Natural killer cell (primary cell): ENCODE results near the gene KCNQ1OT1. TPM values are rescaled to one million over a fixed set of nuclear protein-coding genes. Genes with fewer than 3 reads are reported as not detected.

ENCODE experiments used
- ATAC-seq, 3 donors: fragments of 150-1000 bp in 2 of 3; fragments of 200-7000 bp in 1 of 3; cut with Tn5 transposase; 1 replicate in 1 of 3; 2 replicates in 2 of 3; pipeline ENCODE4 v1.10.0; 2021; ENCODE audit warnings: mild to moderate bottlenecking in 2 of 3, moderate library complexity in 2 of 3
- DNase-seq, 2 donors: peaks; one replicate each; pipeline versions ENCODE4 v3.0.0 to v3.0.0-alpha.2; 2013 to 2021; ENCODE audit warnings: mixed read lengths in 1 of 2
- H3K27ac ChIP-seq: one replicate; pipeline ENCODE4 v1.5.1; 2013; ENCODE audit warnings: mild to moderate bottlenecking, low read length
- H3K27me3 ChIP-seq: one replicate; pipeline ENCODE4 v1.6.1; 2013; ENCODE audit warnings: low read length; ENCODE audit not compliant: control insufficient read depth, insufficient read depth
- H3K36me3 ChIP-seq: one replicate; pipeline ENCODE4 v1.6.1; 2013; ENCODE audit warnings: low read length; ENCODE audit not compliant: control insufficient read depth, insufficient read depth
- H3K4me1 ChIP-seq: one replicate; pipeline ENCODE4 v1.6.1; 2013; ENCODE audit warnings: low read length; ENCODE audit not compliant: control insufficient read depth, insufficient read depth
- H3K4me3 ChIP-seq: one replicate; pipeline ENCODE4 v1.5.1; 2013; ENCODE audit warnings: low read length
- H3K9me3 ChIP-seq: one replicate; pipeline ENCODE4 v1.6.1; 2013; ENCODE audit warnings: low read length; ENCODE audit not compliant: control insufficient read depth, insufficient read depth
- H3K27ac Mint-ChIP-seq, 2 donors: one replicate each; pipeline ENCODE4 v1.8.0; 2022; ENCODE audit warnings: mild to moderate bottlenecking in 2 of 2, mixed read lengths in 2 of 2, moderate library complexity in 1 of 2
- H3K27me3 Mint-ChIP-seq, 2 donors: one replicate each; pipeline ENCODE4 v1.8.0; 2022; ENCODE audit warnings: low read depth in 2 of 2, mixed read lengths in 2 of 2
- H3K36me3 Mint-ChIP-seq: one replicate; pipeline ENCODE4 v1.8.0; 2022; ENCODE audit warnings: mixed read lengths
- H3K4me1 Mint-ChIP-seq, 2 donors: one replicate each; pipeline ENCODE4 v1.8.0; 2022; ENCODE audit warnings: mixed read lengths in 2 of 2
- H3K4me3 Mint-ChIP-seq: one replicate; pipeline ENCODE4 v1.8.0; 2022; ENCODE audit warnings: mild to moderate bottlenecking, moderate library complexity, mixed read lengths
- H3K9me3 Mint-ChIP-seq, 2 donors: one replicate each; pipeline ENCODE4 v1.8.0; 2022; ENCODE audit warnings: mixed read lengths in 2 of 2
- WGBS: methylation state at CpG from one replicate; pipeline ENCODE4 v1.1.7; 2013; ENCODE audit warnings: missing lambda C conversion rate; ENCODE audit not compliant: insufficient coverage; 5-methylcytosine and 5-hydroxymethylcytosine counted together
- intact Hi-C: fragments of 100-400 bp; cut with micrococcal nuclease; formaldehyde crosslinking; loops from one replicate; pipeline ENCODE4 v1.14.2; 2022
- total RNA-seq, 4 donors: library from RNA; stranded (reverse); fragments of 120-200 nt in 1 of 4; gene quantifications; one replicate each; pipeline versions ENCODE4 v1.2.3 to v1.2.4, GENCODE V29; 2013 to 2022
- TF ChIP-seq, protein P1 (sequence below): fragments of 200-600 bp; IDR thresholded peaks from one replicate; pipeline ENCODE4 v1.8.0; 2022; ENCODE audit warnings: antibody characterized with exemption

The KCNQ1OT1 gene
- total RNA-seq, 3 donors from 2014 or later (not counting 1 experiment from before 2014, with no cell fraction given): 0.72 to 0.78 (median 0.75) TPM

- Histone ChIP-seq H3K27ac (no peak overlapping the region), H3K36me3 (no peaks in the 10 kb centered on the region), H3K4me3 (no peak overlapping the region), H3K9me3 (no peaks in the 10 kb centered on the region), H3K27me3 (no peaks in the 10 kb centered on the region), H3K4me1 (no peaks in the 10 kb centered on the region)
- ATAC-seq (no peak), DNase-seq (no peak)
- no peaks in the 10 kb centered on the region for H3K27me3 Mint-ChIP-seq
- intact Hi-C loops: no loop called here
- 71% methylated on average over 5 of the region's 5 CpGs for WGBS
- H3K27ac Mint-ChIP-seq: no peak overlapping the region
- no peaks in the 10 kb centered on the region for H3K9me3 Mint-ChIP-seq
- H3K36me3 Mint-ChIP-seq: no peaks in the 10 kb centered on the region
- no peak overlapping the region for H3K4me3 Mint-ChIP-seq
- H3K4me1 Mint-ChIP-seq: no peaks in the 10 kb centered on the region
- TF ChIP-seq, protein P1, sequence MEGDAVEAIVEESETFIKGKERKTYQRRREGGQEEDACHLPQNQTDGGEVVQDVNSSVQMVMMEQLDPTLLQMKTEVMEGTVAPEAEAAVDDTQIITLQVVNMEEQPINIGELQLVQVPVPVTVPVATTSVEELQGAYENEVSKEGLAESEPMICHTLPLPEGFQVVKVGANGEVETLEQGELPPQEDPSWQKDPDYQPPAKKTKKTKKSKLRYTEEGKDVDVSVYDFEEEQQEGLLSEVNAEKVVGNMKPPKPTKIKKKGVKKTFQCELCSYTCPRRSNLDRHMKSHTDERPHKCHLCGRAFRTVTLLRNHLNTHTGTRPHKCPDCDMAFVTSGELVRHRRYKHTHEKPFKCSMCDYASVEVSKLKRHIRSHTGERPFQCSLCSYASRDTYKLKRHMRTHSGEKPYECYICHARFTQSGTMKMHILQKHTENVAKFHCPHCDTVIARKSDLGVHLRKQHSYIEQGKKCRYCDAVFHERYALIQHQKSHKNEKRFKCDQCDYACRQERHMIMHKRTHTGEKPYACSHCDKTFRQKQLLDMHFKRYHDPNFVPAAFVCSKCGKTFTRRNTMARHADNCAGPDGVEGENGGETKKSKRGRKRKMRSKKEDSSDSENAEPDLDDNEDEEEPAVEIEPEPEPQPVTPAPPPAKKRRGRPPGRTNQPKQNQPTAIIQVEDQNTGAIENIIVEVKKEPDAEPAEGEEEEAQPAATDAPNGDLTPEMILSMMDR: no peak
Measured at GRCh38 chr11:2737866-2738265, 38.1 kb upstream of the KCNQ1OT1 start.

GRCh38 chr11:2737226-2737590 lies 37.4 kb upstream of the KCNQ1OT1 start:
- H3K36me3 ChIP-seq: no peaks in the 10 kb centered on the region
- H3K4me3 ChIP-seq: no peak overlapping the region
- H3K4me1 ChIP-seq: no peaks in the 10 kb centered on the region
- DNase-seq: no peak
- Mint-ChIP-seq H3K4me3 (no peak overlapping the region), H3K36me3 (no peaks in the 10 kb centered on the region), H3K4me1 (no peaks in the 10 kb centered on the region), H3K27me3 (no peaks in the 10 kb centered on the region), H3K9me3 (no peaks in the 10 kb centered on the region), H3K27ac (no peak overlapping the region)
- H3K9me3 ChIP-seq: no peaks in the 10 kb centered on the region
- TF ChIP-seq, protein P1: no peak
- 95% methylated on average over 7 of the region's 7 CpGs for WGBS
- H3K27ac ChIP-seq: no peak overlapping the region
- intact Hi-C loops: no loop called here
- no peak for ATAC-seq
- no peaks in the 10 kb centered on the region for H3K27me3 ChIP-seq

DNA sequence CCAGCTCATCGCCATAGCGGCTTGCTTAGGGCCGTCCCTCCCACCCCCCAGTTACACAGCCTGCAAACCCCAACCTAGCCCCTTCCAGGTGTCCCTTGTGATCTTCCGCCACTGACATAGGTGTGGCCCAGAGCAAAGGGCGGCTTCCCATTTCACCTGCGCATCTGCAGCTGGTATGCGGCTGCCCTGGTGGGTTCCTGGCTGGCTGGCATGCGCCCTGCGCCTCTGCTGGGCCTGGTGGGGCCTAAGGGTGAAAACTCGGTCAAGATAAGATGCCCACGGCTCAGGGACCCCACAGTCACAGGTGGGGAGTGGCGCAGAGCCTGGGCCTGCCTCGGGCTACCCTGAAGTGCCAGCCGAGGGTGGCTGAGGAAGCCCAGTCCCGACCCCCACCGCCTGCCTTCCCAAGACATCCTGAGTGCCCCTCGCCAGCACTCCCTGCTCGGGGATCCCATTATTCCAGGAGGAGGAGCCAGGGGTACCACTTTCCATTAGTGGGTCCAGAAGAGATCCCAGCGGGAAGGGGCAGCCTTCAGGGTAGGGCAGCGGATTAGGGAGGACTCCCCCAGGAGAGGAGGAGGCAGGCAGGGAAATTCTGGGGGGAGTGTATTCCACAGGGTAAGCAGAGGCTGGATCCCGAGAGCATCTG lies 36.9 kb upstream of the KCNQ1OT1 start:
- H3K9me3 ChIP-seq: no peaks in the 10 kb centered on the region
- TF ChIP-seq, protein P1: no peak
- Mint-ChIP-seq H3K4me3 (no peak overlapping the region), H3K36me3 (no peaks in the 10 kb centered on the region), H3K4me1 (no peaks in the 10 kb centered on the region), H3K27ac (no peak overlapping the region), H3K27me3 (no peaks in the 10 kb centered on the region), H3K9me3 (no peaks in the 10 kb centered on the region)
- H3K4me1 ChIP-seq: no peaks in the 10 kb centered on the region
- H3K4me3 ChIP-seq: no peak overlapping the region
- H3K27ac ChIP-seq: no peak overlapping the region
- H3K36me3 ChIP-seq: no peaks in the 10 kb centered on the region
- intact Hi-C loops: no loop called here
- DNase-seq (no peak), ATAC-seq (no peak)
- 92% methylated on average over 21 of the region's 21 CpGs for WGBS
- no peaks in the 10 kb centered on the region for H3K27me3 ChIP-seq

GRCh38 chr11:2735053-2735589 lies 35.3 kb upstream of the KCNQ1OT1 start:
- Mint-ChIP-seq H3K9me3 (no peaks in the 10 kb centered on the region), H3K4me1 (no peaks in the 10 kb centered on the region), H3K27ac (no peak overlapping the region), H3K27me3 (no peaks in the 10 kb centered on the region), H3K36me3 (no peaks in the 10 kb centered on the region), H3K4me3 (no peak overlapping the region)
- DNase-seq: no peak
- Histone ChIP-seq H3K27ac (no peak overlapping the region), H3K4me1 (no peaks in the 10 kb centered on the region), H3K36me3 (no peaks in the 10 kb centered on the region), H3K27me3 (no peaks in the 10 kb centered on the region), H3K9me3 (no peaks in the 10 kb centered on the region), H3K4me3 (no peak overlapping the region)
- intact Hi-C loops: no loop called here
- no peak for ATAC-seq
- 95% methylated on average over 12 of the region's 12 CpGs for WGBS
- TF ChIP-seq, protein P1: no peak
